GM23248 (cell line): ENCODE measurements around the gene CXCR3.
"Not testable (repeated sequence)": the region's sequence is repeated elsewhere in the genome, so short reads cannot be mapped to it uniquely, and the experiment has no call there.

Source experiments
- EZH2 ChIP-seq: fragments of 200-600 bp; sonication (generic); IDR thresholded peaks from 2 replicates; pipeline ENCODE4 v1.6.1; 2018; ENCODE audit warnings: antibody characterized with exemption, mild to moderate bottlenecking; ENCODE audit not compliant: insufficient read depth, poor library complexity, severe bottlenecking
- EZH2phosphoT487 ChIP-seq: fragments of 200-600 bp; sonication (generic); IDR thresholded peaks from 2 replicates; pipeline ENCODE4 v1.6.1; 2018; ENCODE audit warnings: antibody characterized with exemption, moderate library complexity, mild to moderate bottlenecking, low read depth; ENCODE audit not compliant: insufficient read depth

DNA sequence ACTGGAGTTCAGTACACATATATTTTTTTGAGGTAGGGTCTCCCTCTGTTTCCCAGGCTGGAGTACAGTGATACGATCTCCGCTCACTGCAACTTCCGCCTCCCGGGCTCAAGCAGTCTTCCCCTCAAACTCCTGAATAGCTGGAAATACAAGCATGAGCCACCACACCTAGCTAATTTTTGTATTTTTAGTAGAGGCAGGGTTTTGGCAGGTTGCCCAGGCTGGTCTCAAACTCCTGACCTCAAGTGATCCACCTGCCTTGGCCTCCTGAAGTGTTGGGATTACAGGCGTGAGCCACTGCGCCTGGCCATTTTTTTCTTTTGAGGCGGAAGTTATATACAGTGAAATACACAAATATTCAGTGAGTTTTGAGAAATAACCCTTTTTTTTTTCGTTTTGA lies 46.9 kb downstream of the CXCR3 start:
- TF ChIP-seq EZH2, EZH2phosphoT487: not testable (repeated sequence)
